IPS DF 4.7 (cell line): ENCODE results near the gene CALML4.

Experiments used
- DNase-seq: peaks from one replicate; pipeline ENCODE4 v3.0.0-alpha.2; 2013; ENCODE audit warnings: low spot score; ENCODE audit errors: extremely low read depth

The CALML4 gene

GRCh38 chr15:68145706-68146105 lies 59.4 kb downstream of the CALML4 start:
- DNase-seq, result no peak

GRCh38 chr15:68143785-68144184 lies 61.3 kb downstream of the CALML4 start:
- no peak for DNase-seq

GRCh38 chr15:68143129-68143528 lies 62.0 kb downstream of the CALML4 start:
- DNase-seq, result no peak
